GM21390 (cell line): ENCODE results near the gene CCDC13.

ENCODE experiments used
- ATAC-seq: cut with Tn5 transposase; IDR thresholded peaks from one replicate; pipeline ENCODE4 v1.9.1; 2021; ENCODE audit not compliant: unreplicated experiment

The CCDC13 gene

DNA sequence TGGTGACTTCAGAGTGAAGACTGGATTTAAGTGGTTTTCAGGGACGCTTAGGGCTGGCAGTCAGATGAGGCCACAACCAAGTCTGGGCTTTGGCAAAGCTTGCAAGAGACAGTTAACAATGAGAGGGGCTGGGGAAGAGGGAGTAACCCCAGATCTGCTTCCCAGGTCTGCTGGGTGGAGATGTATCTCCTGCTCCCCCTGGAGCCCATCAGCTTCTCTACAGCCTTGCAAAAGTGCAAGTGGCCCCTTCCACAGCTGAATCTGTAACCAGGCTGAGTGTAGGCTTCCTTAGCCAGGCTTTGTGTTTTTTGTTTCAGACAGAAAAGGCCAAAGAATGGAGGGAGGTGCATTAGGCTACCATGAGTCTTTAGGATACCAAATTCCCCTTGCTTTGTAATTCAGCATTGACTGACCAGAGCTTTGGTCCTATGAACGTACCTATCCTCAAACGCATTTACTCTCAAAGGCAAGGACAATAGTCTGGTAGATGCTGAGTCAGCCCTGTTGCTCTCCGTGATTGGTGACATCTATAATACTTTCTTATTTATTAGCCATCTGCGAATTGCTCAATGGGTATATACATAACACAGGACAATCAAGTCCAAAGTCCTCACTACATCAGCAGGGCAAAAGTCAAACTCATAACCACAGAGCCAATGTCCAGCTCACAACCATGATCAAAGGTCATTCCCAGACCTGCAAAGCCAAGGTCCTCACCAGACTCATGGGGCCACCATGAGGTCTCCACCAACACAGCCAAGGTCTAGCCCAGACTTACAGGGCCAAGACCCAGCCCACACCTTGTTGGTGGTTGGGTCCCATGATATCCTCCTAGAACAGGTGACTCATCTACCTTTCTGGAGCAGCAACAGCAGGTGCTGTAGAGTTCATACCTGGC is 17.1 kb downstream of the CCDC13 start:
- no peak for ATAC-seq

DNA sequence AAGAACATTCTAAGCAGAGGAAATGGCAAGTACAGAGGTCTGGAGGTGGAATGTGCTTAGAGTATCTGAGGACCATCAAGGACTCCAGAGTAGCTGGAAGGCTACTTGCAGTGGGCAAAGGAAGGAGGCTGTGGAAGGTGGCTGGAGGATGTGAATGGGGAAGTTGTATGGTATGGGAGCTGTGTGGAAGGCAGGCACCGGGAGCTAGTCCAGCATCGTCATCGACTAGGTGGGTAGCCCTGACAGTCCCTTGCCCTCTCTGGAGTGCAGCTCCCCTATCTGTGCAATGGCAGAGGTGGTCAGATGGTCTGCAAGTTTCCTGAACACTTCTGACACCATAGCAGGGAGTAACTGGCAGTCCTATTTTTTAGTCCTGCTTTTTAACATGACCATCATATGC is 19.3 kb downstream of the CCDC13 start:
- ATAC-seq, result no peak

DNA sequence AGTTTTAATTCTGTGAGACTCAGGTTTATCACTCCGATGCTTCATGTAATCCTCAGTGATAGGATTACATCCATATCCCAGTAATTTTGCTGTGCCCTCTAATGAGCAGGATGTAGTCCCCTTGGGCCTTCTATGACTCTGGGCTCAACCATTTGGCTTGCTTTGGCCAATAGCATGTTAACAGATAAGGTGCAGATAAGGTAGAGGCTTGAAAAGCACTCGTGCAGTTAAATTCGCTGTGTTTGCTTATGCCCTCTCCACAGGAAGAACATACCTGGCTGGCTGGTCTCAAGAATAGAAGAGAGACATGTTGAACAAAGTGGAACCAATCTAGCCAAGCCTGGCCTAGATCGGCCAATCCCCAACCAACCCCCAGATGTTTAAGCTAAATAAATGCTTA is 20.1 kb downstream of the CCDC13 start:
- ATAC-seq, result no peak

DNA sequence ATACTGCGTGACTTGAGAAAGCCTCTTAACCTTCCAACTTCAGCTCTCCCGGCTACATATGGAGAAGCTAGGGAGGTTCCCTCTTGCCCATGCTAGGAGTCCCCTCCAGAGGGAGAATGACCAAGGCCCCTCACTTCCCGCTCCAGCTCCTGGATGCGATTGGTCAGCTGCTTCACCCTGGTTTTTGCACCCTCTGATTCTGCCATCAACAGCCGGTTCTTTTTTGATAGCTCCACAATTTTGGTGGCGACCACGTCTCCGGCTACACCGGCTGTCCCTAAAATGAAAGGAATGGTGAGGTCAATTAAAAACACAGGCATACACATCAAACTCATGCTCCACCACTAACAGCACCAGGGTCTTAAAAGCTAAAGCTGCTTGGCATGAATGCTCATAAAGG is 20.6 kb downstream of the CCDC13 start:
- no peak for ATAC-seq

DNA sequence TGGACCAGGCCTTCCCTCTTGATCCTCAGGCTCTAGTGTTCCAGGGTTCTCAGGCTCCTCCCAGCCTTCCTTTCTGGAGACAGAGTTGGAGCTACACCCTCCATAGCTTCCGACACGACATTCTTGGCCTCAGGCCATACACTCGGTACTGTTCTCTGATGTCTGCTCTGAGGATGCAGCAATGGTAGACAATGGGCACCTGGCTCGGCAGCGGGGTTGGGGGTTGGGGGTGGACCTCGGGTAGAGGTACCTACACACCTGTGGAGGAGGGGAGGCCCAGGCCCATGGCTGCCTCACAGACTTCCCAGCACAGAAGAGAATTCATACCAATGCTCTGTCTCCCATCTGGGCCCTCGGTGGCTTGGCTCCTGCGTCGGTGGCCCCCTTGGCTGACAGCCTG is 21.4 kb downstream of the CCDC13 start:
- no peak for ATAC-seq

DNA sequence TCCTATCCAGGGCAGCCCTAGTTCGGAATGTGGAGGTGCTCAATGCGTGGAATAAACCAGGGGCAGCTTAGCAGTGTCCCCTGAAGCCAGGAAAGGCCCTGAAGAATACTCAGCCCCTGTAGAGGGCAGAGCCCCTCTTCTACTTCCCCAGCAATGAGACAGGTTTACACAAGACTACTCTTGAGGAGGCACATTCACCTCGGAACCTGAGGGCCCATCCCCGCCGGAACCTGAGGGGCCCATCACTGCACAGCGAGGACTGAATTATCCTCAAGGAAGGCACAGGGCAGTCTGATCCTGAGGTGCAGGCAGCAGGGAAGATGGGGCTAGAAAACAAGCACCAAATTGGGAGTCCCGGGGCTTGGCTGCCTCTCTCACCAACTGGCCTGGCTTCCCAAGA is 22.2 kb downstream of the CCDC13 start:
- no peak for ATAC-seq

DNA sequence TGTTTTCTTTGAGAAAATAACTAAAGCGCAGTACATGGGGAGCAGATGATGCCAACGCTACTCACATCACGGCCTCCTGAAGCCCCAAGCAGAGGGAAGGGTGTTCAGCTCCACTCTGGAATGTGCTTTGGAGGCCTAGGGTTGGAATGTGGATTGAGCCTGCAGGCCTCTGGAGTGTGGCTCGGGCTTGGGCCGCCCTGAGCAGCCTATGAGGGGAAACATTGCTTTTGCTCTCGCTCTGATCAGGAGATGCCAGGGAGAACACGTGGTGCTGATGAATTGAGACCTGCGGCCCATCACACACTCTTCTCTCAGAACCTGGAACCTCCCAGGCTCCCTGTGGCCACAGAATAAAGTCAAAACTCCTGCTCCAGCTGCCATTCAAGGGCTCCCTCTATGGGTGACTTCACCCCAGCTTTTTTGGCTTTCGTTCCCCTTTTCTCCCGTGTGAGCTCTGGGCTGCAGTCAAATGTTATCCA is 23.3 kb downstream of the CCDC13 start:
- ATAC-seq, result no peak

DNA sequence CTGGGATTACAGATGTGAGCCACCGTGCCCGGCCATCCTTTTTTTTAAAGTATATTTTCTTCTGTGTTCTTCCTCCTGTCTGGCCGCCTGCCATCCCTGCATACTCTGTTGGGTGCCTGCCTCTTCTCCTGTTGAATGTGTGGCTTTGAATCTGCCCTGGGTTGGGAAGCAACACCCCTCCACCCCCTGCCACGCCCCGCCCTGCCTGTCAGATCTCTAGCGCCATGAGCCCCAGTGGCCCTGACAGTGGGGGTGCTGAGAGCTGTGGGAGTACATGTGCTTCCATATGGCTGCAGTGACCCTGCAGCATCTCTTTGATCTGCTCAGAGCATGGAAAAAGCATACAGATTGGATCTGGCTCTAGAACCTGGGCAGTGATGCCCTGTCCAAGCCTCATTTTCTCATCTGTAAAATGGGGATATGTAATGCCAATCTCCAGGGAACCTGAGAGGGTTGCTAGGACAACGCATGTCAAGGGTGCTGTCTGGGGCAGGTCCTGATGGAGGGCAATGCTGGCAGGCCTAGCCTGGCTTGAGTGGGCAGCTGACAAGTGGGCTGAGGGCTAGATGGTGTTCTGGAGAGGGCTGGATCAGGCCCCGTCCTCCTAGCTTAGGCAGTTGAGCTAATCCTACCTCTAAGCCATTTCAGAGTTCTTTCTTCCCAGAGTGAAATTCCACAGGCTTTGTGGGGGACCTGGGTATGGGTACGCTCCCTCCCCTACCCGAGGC is 23.9 kb downstream of the CCDC13 start:
- no peak for ATAC-seq

DNA sequence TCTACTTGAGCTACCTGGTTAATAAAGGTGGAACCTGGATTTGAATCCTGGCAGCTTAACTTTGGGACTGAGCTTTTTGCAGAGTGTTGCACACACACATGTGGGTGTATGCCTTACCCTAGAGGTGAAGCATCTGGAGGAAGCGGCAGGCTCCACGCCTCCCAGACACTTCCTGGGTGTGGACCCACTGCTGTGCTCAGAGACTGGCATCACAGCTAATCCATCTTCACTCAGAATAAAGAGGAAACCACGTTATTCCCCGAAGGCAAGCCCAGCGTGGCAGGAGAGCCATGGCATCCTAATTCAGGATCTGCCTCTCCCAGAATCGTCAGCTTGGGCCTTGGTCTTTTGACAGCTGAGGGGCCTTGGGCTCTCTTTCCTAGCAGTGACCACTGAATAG is 25.5 kb downstream of the CCDC13 start:
- no peak for ATAC-seq

DNA sequence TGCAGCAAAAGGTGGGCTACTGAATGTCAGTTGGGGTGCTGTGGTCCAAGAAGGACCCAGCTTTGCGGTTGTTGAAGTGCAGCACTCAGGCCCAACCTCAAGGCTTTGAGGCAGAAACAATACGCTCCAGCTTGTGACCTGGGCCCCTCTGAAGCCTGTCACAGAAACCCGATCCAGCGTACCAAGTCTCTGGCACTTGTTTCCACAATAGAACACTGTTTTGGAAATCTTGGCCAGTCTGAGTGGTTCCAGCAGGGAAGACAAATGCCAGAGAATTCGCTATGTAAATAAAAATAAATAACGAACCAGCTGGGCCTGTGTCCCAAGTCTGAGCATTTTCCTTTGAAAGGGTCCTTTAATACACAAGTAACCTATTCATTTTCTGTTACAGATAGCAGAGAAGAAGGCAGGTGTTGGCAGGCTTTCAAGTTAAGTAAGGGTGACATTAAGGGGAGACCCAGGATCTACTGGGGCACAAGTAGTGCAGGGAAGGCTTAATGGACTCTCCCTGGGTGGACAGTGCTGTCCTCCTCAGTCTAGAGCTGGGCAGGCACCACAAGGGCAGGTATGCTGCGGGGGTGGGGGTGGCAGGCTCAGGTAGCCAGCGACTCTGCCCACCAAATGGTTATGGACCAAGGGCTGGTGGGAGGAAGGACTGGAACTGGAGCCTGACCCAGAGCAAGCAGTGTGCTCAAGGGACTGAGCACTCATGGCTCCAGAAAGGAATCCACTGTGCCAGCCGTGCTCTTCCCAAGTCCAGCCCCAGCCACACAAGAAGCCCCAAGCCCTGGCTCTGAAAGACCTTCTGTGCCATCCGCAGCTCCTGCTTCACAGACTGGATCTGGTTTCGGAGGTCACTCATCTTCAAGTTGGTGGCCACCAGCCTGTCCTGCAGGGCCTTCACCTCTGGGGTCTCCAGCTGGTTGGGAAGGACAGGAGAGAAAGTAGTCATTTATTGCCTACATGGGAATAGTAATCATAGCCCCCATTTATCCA is 26.3 kb downstream of the CCDC13 start:
- no peak for ATAC-seq

DNA sequence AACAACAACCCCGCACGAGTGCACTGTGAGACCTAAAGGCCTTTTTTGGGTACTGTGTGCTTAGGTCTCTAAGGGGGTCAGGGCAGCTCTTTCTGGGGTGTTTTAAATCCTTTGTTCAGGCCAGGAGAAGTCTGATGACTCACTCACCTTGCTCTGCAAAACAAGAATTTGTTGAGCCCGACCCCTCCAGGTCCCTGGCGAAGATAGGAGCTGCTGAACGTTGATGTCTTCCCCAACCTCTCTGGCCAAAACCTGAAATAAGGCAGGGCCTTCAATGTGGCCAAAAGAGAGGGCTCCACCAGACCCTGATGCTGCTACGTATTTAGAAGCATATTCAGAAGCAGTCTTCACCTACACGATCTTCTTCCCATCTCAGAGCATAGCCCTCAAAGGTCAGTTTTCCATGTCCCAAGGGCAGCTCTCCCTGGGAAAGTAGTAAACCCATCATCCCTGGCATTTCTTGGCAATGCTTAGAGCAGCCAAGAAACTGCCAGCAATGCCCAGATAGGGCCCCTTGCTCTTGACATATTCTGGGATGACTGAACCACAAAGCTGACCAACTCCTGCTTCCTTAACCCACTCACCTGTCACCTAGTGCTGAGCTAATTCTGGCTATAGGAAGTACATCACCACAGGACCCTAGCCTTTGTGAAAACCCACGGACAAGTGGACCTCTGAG is 27.1 kb downstream of the CCDC13 start:
- no peak for ATAC-seq

DNA sequence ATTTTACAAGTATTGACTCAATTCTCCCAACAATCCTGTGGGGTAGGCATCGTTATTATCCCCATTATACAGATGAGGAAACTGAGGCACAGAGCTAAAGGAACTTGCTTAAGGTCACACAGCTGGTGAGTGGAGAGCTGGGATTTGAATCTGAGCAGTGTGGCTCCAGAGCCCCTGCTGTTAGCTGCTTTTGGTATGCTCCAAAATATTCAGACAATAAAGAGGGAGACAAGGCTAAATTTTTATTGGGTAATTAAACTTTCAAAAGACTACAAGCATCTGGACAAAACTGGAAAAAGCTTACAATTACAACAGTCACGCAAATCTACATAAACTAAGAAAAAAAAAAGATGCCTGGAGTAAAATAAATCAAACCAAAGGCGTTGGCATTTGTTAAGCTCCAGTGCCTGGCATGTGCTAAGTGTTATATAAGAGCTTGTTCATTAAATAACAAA is 27.7 kb downstream of the CCDC13 start:
- ATAC-seq, result no peak

DNA sequence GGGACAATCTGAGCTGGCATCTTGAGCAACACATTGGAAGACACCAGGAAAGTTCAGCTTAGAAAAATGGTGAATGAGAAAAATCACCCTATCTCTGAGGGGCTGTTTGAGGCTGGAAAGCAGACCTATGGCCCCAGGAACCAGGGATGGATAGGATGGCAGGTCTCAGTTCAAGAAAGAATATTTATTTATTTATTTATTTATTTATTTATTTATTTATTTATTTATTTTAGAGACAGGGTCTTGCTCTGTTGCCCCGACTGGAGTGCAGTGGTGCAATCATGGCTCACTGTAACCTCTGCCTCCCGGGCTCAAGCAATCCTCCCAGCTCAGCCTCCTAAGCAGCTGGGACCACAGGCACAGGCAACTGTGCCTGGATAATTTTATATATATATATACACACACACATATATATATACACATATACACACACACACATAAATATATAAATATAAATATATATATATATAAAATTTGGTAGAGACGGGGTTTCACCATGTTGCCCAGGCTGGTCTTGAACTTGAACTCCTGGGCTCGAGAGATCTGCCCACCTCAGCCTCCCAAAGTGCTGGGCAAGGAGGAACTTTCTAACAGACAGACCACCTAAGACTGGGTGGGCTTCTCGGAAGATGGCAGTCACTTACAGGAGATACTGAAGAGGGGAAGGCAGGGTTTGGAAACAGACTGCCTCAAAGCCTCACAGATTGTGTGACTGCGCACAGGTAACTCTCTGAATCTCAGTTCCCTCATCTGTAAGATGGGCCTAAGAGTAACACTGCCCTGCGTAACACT is 29.7 kb downstream of the CCDC13 start:
- no peak for ATAC-seq

DNA sequence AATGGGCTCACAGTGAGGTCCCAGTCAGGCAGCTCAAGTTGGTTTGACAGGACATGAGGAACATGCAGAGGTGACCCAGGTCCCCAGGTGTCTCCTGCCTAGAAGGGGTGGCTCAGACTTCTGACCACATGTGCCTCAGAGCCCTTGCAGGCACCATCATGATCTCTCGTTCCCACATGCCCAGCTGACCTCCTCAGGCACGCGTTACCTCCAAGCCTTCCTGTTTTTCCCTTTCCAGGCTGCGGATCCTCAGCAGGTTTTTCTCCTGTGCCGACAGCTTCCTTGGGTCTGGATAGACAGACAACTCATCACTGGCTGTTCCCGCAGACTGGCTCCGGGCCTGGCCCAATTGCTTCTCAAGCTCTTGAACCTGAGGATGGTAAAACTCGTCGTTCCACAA is 30.4 kb downstream of the CCDC13 start:
- no peak for ATAC-seq

DNA sequence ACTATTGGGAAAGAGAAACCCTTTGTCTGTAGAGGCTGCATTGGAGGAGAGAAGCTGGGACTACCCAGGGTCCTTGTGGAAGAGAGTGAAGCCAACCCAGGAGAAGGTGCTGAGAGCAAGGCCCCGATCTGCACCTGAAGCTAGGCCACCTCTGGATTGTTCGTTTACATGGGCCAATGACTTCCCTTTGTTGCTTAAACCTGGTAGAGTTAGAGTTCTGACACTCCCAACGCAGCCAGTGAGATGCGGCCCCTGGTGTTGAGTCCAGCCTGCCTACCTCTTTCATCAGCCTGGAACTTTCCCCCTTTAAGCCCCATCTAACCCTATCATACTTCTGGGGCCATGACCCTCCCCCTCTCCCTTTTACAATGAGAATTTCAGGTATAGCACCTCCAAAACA is 30.8 kb downstream of the CCDC13 start:
- ATAC-seq, result no peak

DNA sequence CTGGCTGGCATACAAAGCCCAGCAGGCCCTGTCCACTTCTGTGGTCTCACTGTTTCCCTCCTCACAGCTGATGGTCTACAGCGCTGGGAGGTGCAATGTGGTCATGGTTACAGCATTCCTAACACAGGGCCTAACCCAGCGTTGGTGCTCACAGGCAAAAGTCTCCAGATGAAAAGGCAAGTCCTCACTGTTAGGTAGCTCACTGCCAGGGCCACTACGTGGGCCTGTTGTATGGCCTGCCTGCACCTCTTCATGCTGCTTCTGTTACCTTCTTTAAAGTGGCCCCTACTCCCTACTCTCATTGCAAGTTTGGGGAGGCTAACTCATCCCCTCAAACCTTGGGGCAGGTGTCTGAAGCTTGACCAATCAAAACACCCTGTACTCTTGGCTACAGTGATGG is 31.3 kb downstream of the CCDC13 start:
- no peak for ATAC-seq

DNA sequence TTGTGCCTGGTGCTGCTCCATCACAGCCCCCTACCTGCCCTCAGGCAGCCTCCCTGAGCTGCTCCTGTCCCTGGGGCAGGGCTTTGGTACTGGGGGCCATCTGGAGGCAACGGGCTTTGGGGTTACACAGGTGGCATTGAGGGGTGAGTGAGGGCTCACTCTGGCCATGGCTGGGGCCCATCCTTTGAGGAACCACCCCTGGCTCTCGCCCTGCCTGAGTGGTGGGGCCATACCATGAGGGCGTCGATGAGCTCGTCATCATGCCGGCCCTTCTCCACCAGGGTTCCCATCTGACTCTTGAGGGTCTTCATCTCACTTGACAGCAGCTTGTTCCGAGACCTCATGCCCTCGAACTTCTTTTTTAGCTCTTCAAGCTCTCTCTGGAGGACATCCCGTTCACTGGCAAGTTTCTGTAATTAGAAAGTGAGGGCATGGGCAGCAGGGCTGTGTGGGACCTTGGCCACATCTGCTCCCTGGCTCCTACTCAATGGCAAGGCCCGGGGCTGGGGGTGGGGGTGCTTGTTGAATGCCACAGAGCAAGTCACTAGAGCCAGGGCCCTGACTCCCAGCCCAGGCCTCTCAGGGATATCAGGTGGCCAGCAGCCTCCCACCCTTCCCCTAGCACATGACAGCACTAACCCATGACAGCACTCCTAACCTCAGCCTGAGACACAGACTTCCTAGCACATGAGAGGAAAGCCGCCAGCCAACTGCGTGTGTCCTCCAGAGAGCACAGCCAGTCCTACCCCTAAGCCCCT is 33.5 kb downstream of the CCDC13 start:
- no peak for ATAC-seq

DNA sequence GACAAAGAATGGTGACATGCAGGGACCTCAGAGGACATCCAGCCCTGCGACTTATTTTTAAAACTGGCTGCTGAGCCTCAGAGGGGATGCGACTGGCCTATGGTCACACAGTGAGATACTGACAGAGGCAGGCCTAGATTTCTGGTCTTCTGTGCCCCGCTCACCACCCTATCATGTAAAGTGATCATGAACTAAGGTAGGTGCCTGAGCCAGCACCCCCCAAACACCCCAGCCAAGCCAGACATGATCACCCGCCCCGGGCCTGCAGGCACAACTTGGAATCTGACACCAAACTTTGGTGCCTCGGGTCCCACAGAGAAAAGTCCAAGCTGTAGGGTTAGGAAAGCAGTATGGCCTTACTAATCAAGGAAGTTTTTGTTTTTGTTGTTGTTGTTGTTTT is 36.5 kb downstream of the CCDC13 start:
- no peak for ATAC-seq

DNA sequence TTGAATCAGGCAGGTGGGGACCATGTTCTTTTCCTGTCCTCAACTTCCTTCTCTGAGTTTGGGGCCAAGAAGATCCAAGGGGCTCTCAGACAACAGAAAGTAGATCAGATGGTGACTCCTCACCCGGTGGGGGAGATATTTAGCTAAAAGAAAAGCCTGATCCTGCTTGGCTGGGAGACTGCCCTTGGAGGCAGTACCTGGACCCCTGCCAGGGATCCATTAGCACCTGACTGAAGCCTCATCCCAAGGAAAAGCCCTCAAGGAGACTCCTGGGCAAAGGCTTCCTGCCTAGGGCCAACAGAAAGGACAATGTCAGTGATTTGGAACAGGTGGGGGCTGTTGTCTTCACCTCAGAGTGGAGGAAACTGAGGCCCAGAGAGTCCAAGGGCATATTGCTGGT is 37.0 kb downstream of the CCDC13 start:
- ATAC-seq, result no peak
